SU-DHL-6 (cell line): ENCODE data around the gene PSMB5.
A peak's percentile ranks its signal among the peaks of the same experiment; 100 is the strongest.

Experiments used
- H2AFZ ChIP-seq: fragments of 200-600 bp; sonication (generic); 2 replicates; pipeline ENCODE4 v1.6.1; 2014; ENCODE audit warnings: low read depth, mild to moderate bottlenecking, moderate library complexity, mixed read lengths, antibody characterized with exemption, low read length; ENCODE audit not compliant: severe bottlenecking
- H3F3A ChIP-seq: fragments of 200-600 bp; shearing (Covaris generic); 2 replicates; pipeline ENCODE4 v1.6.0; 2016; ENCODE audit warnings: antibody characterized with exemption, mild to moderate bottlenecking; ENCODE audit not compliant: insufficient read depth
- H3K27ac ChIP-seq: fragments of 200-600 bp; sonication (generic); 2 replicates; pipeline ENCODE4 v1.5.1; 2016; ENCODE audit warnings: low read depth, mild to moderate bottlenecking, low read length, moderate library complexity, mixed read lengths
- H3K27me3 ChIP-seq: fragments of 200-600 bp; sonication (generic), shearing (Covaris generic); 2 replicates; pipeline ENCODE4 v1.6.0; 2014; ENCODE audit warnings: mild to moderate bottlenecking, low read length
- H3K36me3 ChIP-seq: fragments of 200-600 bp; sonication (generic); 2 replicates; pipeline ENCODE4 v1.6.1; 2014; ENCODE audit warnings: mild to moderate bottlenecking, low read length, mixed read lengths
- H3K4me2 ChIP-seq: fragments of 300-600, 200-600 bp; shearing (Covaris generic), sonication (generic); 2 replicates; pipeline ENCODE4 v1.6.0; 2014; ENCODE audit warnings: low read length, low read depth, mild to moderate bottlenecking; ENCODE audit not compliant: poor library complexity, severe bottlenecking
- H3K4me3 ChIP-seq: fragments of 200-600 bp; sonication (generic); 2 replicates; pipeline ENCODE4 v1.5.1; 2014; ENCODE audit warnings: antibody characterized with exemption, low read length, mild to moderate bottlenecking, mixed read lengths; ENCODE audit not compliant: insufficient read depth, poor library complexity, severe bottlenecking
- H3K79me2 ChIP-seq: fragments of 200-600 bp; sonication (generic); 2 replicates; pipeline ENCODE4 v1.6.1; 2014; ENCODE audit warnings: mild to moderate bottlenecking, low read length, moderate library complexity; ENCODE audit not compliant: insufficient read depth
- H3K9ac ChIP-seq: fragments of 200-600 bp; sonication (generic); 2 replicates; pipeline ENCODE4 v1.7.0; 2014; ENCODE audit warnings: mild to moderate bottlenecking, low read length
- H3K9me2 ChIP-seq: fragments of 200-600 bp; sonication (generic); replicated peaks from 2 replicates; pipeline ENCODE4 v1.6.1; 2014; ENCODE audit warnings: low read length; ENCODE audit not compliant: insufficient read depth
- H3K9me3 ChIP-seq: fragments of 200-600 bp; sonication (generic); 2 replicates; pipeline ENCODE4 v1.6.1; 2014; ENCODE audit warnings: low read length, mixed read lengths; ENCODE audit not compliant: insufficient read depth
- H4K20me1 ChIP-seq: fragments of 200-600 bp; sonication (generic); 2 replicates; pipeline ENCODE4 v1.6.1; 2014; ENCODE audit warnings: low read depth, mild to moderate bottlenecking, antibody characterized with exemption, low read length, moderate library complexity, mixed read lengths
- CTCF ChIP-seq: fragments of 200-600 bp; sonication (generic); IDR thresholded peaks from one replicate; pipeline ENCODE4 v1.5.1; 2017; ENCODE audit warnings: antibody characterized with exemption, mild to moderate bottlenecking, low read length, moderate library complexity; ENCODE audit not compliant: insufficient read depth, poor library complexity, severe bottlenecking
- EZH2phosphoT487 ChIP-seq: fragments of 200-600 bp; sonication (generic), shearing (Covaris generic); conservative IDR thresholded peaks from 2 replicates; pipeline ENCODE4 v1.6.1; 2018; ENCODE audit warnings: mild to moderate bottlenecking, antibody characterized with exemption, low read length, moderate library complexity, mixed read lengths

The PSMB5 gene

GRCh38 chr14:23035303-23036144 lies 824 bp upstream of the PSMB5 start:
- H3K9ac ChIP-seq, result peak overlapping the region; percentile 91
- no peaks in the 10 kb centered on the region for H3K9me2 ChIP-seq
- TF ChIP-seq CTCF, result no peak
- no peak for TF ChIP-seq EZH2phosphoT487
- H3K4me2 ChIP-seq, result peak overlapping the region; percentile 58
- no peaks in the 10 kb centered on the region for H4K20me1 ChIP-seq
- no peaks in the 10 kb centered on the region for H3F3A ChIP-seq
- H3K27ac ChIP-seq, result peak overlapping the region; percentile 84
- H3K79me2 ChIP-seq, result peaks cover 25% of the 10 kb centered on the region
- H3K36me3 ChIP-seq, result peaks cover 6% of the 10 kb centered on the region; the same call in 1 of the 2 replicates
- H3K9me3 ChIP-seq, result no peaks in the 10 kb centered on the region
- no peak overlapping the region for H3K4me3 ChIP-seq
- H3K27me3 ChIP-seq, result no peaks in the 10 kb centered on the region
- peak overlapping the region; percentile 92 for H2AFZ ChIP-seq

DNA sequence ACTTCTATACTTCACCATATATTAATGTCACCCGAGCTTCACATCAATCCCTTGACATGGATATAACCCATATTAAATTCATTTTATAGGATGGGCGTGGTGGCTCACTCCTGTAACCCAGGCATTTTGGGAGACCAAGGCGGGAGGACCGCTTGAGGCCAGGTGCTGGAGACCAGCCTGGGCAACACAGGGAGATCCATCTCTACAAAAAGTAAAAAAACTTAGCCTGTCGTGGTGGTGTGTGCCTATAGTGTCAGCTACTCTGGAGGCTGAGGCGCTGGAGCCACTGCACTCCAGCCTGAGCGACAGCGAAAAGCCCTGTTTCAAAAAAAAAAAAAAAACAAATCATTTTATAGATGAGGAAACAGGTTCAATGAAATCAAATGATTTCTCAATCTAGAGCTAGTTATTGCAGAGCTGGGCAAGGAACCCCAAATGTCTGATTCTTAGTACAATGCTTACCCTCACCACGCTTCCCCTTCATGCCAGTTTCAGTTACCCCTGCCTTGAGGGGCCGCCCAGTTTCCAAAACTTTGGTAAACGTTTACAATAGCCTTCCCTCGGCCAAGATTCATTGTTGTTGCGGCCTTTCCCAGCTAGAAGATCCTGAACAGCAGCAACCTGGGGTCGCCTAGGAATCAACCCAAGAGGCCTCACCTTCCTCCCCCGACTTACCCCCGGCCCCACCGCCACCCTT lies 751 bp downstream of the PSMB5 start:
- no peaks in the 10 kb centered on the region for H3K9me3 ChIP-seq

DNA sequence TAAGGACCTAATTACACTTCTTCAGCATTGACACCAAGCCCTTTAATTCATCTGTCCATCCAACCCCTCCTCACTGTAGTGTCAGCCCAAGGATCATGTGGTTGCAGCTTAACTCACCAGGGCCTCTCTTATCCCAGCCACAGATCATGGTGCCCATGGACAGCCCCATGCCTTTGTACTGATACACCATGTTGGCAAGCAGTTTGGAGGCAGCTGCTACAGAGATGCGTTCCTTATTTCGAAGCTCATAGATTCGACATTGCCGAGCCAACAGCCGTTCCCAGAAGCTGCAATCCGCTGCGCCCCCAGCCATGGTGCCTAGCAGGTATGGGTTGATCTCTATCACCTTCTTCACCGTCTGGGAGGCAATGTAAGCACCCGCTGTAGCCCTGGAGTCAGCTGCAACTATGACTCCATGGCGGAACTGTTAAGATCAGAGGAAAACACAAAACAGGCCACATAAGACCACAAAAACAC lies 1.4 kb downstream of the PSMB5 start:
- Histone ChIP-seq H3K27me3 (no peaks in the 10 kb centered on the region), H3K9me3 (no peaks in the 10 kb centered on the region), H4K20me1 (no peaks in the 10 kb centered on the region), H3K9ac (0 out of 2 replicates have a peak overlapping the region, but pooled peaks have one; percentile 91), H3K27ac (no peak overlapping the region), H3K4me3 (no peak overlapping the region), H3F3A (peaks cover 5% of the 10 kb centered on the region; the same call in 1 of the 2 replicates), H3K79me2 (peaks cover 32% of the 10 kb centered on the region), H2AFZ (no peak overlapping the region), H3K4me2 (peak overlapping the region; percentile 58), H3K36me3 (peaks cover 6% of the 10 kb centered on the region; the same call in 1 of the 2 replicates), H3K9me2 (no peaks in the 10 kb centered on the region)
- no peak for TF ChIP-seq EZH2phosphoT487
- no peak for TF ChIP-seq CTCF

More for the DNA sequence above, 751 bp downstream of the PSMB5 start:
- Histone ChIP-seq H2AFZ (peak overlapping the region; percentile 92), H3K4me3 (peak overlapping the region; percentile 70), H3K79me2 (peaks cover 31% of the 10 kb centered on the region), H4K20me1 (no peaks in the 10 kb centered on the region), H3K27me3 (no peaks in the 10 kb centered on the region), H3K9me2 (no peaks in the 10 kb centered on the region), H3K9ac (peak overlapping the region; percentile 91), H3K4me2 (peak overlapping the region; percentile 58), H3K27ac (peak overlapping the region; percentile 84), H3K36me3 (peaks cover 6% of the 10 kb centered on the region; the same call in 1 of the 2 replicates), H3F3A (peaks cover 5% of the 10 kb centered on the region; the same call in 1 of the 2 replicates)
- no peak for TF ChIP-seq CTCF
- TF ChIP-seq EZH2phosphoT487, result no peak
